SK-N-SH treated with all-trans-retinoic acid at 6 μM for 48 hours (cell line): Measurements from ENCODE around the gene ITPR3.

Experiments
- ATAC-seq: fragments of 200-7000 bp; cut with Tn5 transposase; 3 replicates; pipeline ENCODE4 v1.9.1; 2020; ENCODE audit warnings: mild to moderate bottlenecking, moderate library complexity
- ARNTL ChIP-seq: fragments of 450-650 bp; formaldehyde crosslinking; IDR thresholded peaks from 2 replicates; pipeline ENCODE4 v1.5.0; 2020; ENCODE audit warnings: low read depth, mild to moderate bottlenecking, moderate library complexity, borderline replicate concordance
- BACH2 ChIP-seq: fragments of 250-450 bp; sonication (Bioruptor Pico); IDR thresholded peaks from 2 replicates; pipeline ENCODE4 v1.9.0; 2021; ENCODE audit warnings: mild to moderate bottlenecking, borderline replicate concordance
- CREB5 ChIP-seq: fragments of 250-450 bp; sonication (Bioruptor Pico); IDR thresholded peaks from 2 replicates; pipeline ENCODE4 v1.5.1; 2020; ENCODE audit warnings: low read depth, mild to moderate bottlenecking, moderate library complexity
- CSDC2 ChIP-seq: fragments of 250-450 bp; sonication (Bioruptor Pico); IDR thresholded peaks from 2 replicates; pipeline ENCODE4 v1.5.0; 2020; ENCODE audit warnings: mild to moderate bottlenecking, moderate library complexity
- CSRNP3 ChIP-seq: fragments of 250-450 bp; sonication (Bioruptor Pico); IDR thresholded peaks from 2 replicates; pipeline ENCODE4 v1.5.1; 2021; ENCODE audit warnings: mild to moderate bottlenecking, moderate library complexity
- ESRRG ChIP-seq: fragments of 250-450 bp; sonication (Bioruptor Pico); IDR thresholded peaks from 2 replicates; pipeline ENCODE4 v1.6.1; 2021; ENCODE audit warnings: mild to moderate bottlenecking
- GLIS3 ChIP-seq: fragments of 250-450 bp; sonication (Bioruptor Pico); IDR thresholded peaks from 2 replicates; pipeline ENCODE4 v1.5.0; 2020; ENCODE audit warnings: mild to moderate bottlenecking, moderate library complexity
- ISL1 ChIP-seq: fragments of 250-450 bp; sonication (Bioruptor Pico); IDR thresholded peaks from 2 replicates; pipeline ENCODE4 v2.1.2; 2022; ENCODE audit warnings: mild to moderate bottlenecking, moderate library complexity
- OSR1 ChIP-seq: fragments of 250-450 bp; sonication (Bioruptor Pico); IDR thresholded peaks from 2 replicates; pipeline ENCODE4 v1.8.0; 2022; ENCODE audit warnings: moderate library complexity, mild to moderate bottlenecking, inconsistent platforms
- PATZ1 ChIP-seq: fragments of 250-450 bp; sonication (Bioruptor Pico); IDR thresholded peaks from 2 replicates; pipeline ENCODE4 v1.8.0; 2020; ENCODE audit warnings: mild to moderate bottlenecking, moderate library complexity, borderline replicate concordance
- POU6F1 ChIP-seq: fragments of 250-450 bp; sonication (Bioruptor Pico); IDR thresholded peaks from 2 replicates; pipeline ENCODE4 v1.8.0; 2021; ENCODE audit warnings: low read depth, mild to moderate bottlenecking, moderate library complexity, borderline replicate concordance
- PPARA ChIP-seq: fragments of 250-450 bp; sonication (Bioruptor Pico); IDR thresholded peaks from 2 replicates; pipeline ENCODE4 v1.5.0; 2020; ENCODE audit warnings: mild to moderate bottlenecking, borderline replicate concordance
- RARB ChIP-seq: fragments of 250-450 bp; sonication (Bioruptor Pico); IDR thresholded peaks from 2 replicates; pipeline ENCODE4 v1.8.0; 2021; ENCODE audit warnings: mild to moderate bottlenecking, moderate library complexity
- SNAI2 ChIP-seq: fragments of 250-450 bp; sonication (Bioruptor Pico); IDR thresholded peaks from 2 replicates; pipeline ENCODE4 v1.5.0; 2020; ENCODE audit warnings: mild to moderate bottlenecking, moderate library complexity
- TOX ChIP-seq: fragments of 250-450 bp; sonication (Bioruptor Pico); IDR thresholded peaks from 2 replicates; pipeline ENCODE4 v1.8.0; 2021; ENCODE audit warnings: mild to moderate bottlenecking, moderate library complexity, borderline replicate concordance
- TSHZ2 ChIP-seq: fragments of 250-450 bp; sonication (Bioruptor Pico); IDR thresholded peaks from 2 replicates; pipeline ENCODE4 v1.5.0; 2020; ENCODE audit warnings: mild to moderate bottlenecking, moderate library complexity
- ZC3H10 ChIP-seq: fragments of 250-450 bp; sonication (Bioruptor Pico); IDR thresholded peaks from 2 replicates; pipeline ENCODE4 v1.5.1; 2021; ENCODE audit warnings: mild to moderate bottlenecking, moderate library complexity
- ZFP3 ChIP-seq: fragments of 250-450 bp; sonication (Bioruptor Pico); IDR thresholded peaks from 2 replicates; pipeline ENCODE4 v1.5.0; 2020; ENCODE audit warnings: mild to moderate bottlenecking, moderate library complexity
- ZFP30 ChIP-seq: fragments of 450-650 bp; formaldehyde crosslinking; IDR thresholded peaks from 2 replicates; pipeline ENCODE4 v1.5.0; 2022; ENCODE audit warnings: mild to moderate bottlenecking, moderate library complexity
- ZNF565 ChIP-seq: fragments of 450-650 bp; formaldehyde crosslinking; conservative IDR thresholded peaks from 2 replicates; pipeline ENCODE4 v1.5.0; 2020; ENCODE audit warnings: low read depth, mild to moderate bottlenecking, moderate library complexity
- ZNF70 ChIP-seq: fragments of 450-650 bp; formaldehyde crosslinking; IDR thresholded peaks from 2 replicates; pipeline ENCODE4 v1.5.0; 2020; ENCODE audit warnings: mild to moderate bottlenecking, moderate library complexity
- ZNF8 ChIP-seq: fragments of 450-650 bp; formaldehyde crosslinking; IDR thresholded peaks from 2 replicates; pipeline ENCODE4 v1.5.0; 2020; ENCODE audit warnings: mild to moderate bottlenecking, moderate library complexity

The ITPR3 gene

GRCh38 chr6:33714385-33715040 is 93.4 kb downstream of the ITPR3 start:
- TF ChIP-seq ZFP3 (CRISPR knock-in tag), result no peak
- no peak for ATAC-seq

- TF ChIP-seq ARNTL (CRISPR knock-in tag) (no peak), OSR1 (CRISPR knock-in tag) (no peak), PATZ1 (CRISPR knock-in tag) (no peak), ZC3H10 (CRISPR knock-in tag) (no peak), TOX (no peak), ZFP30 (CRISPR knock-in tag) (no peak), ESRRG (CRISPR knock-in tag) (no peak), PPARA (CRISPR knock-in tag) (no peak), TSHZ2 (CRISPR knock-in tag) (no peak), ZNF8 (CRISPR knock-in tag) (no peak), CSRNP3 (CRISPR knock-in tag) (no peak), ISL1 (no peak), CSDC2 (CRISPR knock-in tag) (no peak), ZNF565 (CRISPR knock-in tag) (no peak), BACH2 (CRISPR knock-in tag) (no peak), SNAI2 (CRISPR knock-in tag) (no peak), GLIS3 (no peak), RARB (CRISPR knock-in tag) (no peak), ZFP3 (CRISPR knock-in tag) (no peak), CREB5 (no peak)
- TF ChIP-seq, all 23 proteins: peak for 0
- ATAC-seq, result no peak
Measured at GRCh38 chr6:33716379-33716778, 95.3 kb downstream of the ITPR3 start.

- TF ChIP-seq ZNF70 (CRISPR knock-in tag), result no peak
- TF ChIP-seq OSR1 (CRISPR knock-in tag), result no peak
- no peak for TF ChIP-seq ESRRG (CRISPR knock-in tag)
- no peak for TF ChIP-seq PPARA (CRISPR knock-in tag)
- no peak for TF ChIP-seq PATZ1 (CRISPR knock-in tag)
- TF ChIP-seq BACH2 (CRISPR knock-in tag), result no peak
- TF ChIP-seq ARNTL (CRISPR knock-in tag), result no peak
- TF ChIP-seq ZNF8 (CRISPR knock-in tag), result no peak
- no peak for TF ChIP-seq POU6F1 (CRISPR knock-in tag)
- TF ChIP-seq ZFP30 (CRISPR knock-in tag), result no peak
- no peak for TF ChIP-seq ZNF565 (CRISPR knock-in tag)
- no peak for TF ChIP-seq ZFP3 (CRISPR knock-in tag)
- TF ChIP-seq GLIS3, result no peak
- TF ChIP-seq, all 23 proteins: peak for 0
- ATAC-seq, result no peak
Measured at GRCh38 chr6:33716890-33717632, 95.9 kb downstream of the ITPR3 start.
